Measurements from ENCODE around the gene BANK1. TPM values are rescaled to one million over a fixed set of nuclear protein-coding genes. Genes with fewer than 3 reads are reported as not detected.

BANK1 gene, protein sequence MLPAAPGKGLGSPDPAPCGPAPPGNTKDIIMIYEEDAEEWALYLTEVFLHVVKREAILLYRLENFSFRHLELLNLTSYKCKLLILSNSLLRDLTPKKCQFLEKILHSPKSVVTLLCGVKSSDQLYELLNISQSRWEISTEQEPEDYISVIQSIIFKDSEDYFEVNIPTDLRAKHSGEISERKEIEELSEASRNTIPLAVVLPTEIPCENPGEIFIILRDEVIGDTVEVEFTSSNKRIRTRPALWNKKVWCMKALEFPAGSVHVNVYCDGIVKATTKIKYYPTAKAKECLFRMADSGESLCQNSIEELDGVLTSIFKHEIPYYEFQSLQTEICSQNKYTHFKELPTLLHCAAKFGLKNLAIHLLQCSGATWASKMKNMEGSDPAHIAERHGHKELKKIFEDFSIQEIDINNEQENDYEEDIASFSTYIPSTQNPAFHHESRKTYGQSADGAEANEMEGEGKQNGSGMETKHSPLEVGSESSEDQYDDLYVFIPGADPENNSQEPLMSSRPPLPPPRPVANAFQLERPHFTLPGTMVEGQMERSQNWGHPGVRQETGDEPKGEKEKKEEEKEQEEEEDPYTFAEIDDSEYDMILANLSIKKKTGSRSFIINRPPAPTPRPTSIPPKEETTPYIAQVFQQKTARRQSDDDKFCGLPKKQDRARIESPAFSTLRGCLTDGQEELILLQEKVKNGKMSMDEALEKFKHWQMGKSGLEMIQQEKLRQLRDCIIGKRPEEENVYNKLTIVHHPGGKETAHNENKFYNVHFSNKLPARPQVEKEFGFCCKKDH
- 1.3 TPM in 1 of 2 replicates, not detected in the other for total RNA-seq (2014; rRNA removed; shearing (Covaris generic))

DNA sequence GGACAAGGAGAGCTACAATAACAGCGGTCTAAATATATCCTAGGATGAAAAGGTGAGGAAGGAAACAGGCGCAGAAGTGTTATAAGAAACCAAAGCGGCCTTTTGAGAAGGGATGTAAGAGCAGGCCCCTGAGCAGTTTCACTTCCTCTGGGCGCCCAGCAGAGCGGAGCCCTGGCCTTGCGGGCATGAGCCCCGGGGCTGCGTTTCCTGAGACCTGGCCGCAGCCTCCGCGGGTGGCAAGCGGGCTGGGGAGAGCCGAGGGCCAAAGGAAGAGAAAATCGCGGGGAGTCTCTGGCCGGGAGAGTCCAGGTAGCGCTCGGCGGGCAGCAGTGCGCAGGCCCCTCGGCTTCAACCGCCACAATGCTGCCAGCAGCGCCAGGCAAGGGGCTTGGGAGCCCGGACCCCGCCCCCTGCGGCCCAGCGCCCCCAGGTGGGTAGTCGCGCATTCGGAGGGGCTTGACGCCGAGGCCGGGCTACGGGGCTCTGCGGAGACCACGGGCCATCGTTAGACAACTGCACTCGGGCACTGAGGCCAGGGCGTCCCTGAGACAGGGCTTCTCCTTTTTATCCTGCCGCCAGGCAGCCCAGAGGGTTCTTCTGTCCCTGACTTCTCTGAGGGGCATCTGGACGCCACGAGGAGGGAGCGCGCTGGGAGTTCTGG, at the start of gene BANK1:
BANK1 (plus strand) TSS at position 210 of the 661 bp plus-strand sequence; CDS start at position 361, 151 bp downstream.
- Histone ChIP-seq H3K27me3 (ENCODE audit: control insufficient read depth, insufficient read depth, low read length) (no peaks in the 10 kb centered on the region), H3K4me3 (ENCODE audit: insufficient read depth, low read depth, low read length) (peak within 1 kb of the TSS; percentile 47), H3K36me3 (replicated peaks; ENCODE audit: control insufficient read depth, insufficient read depth, low read length) (no peaks in the 10 kb centered on the region)
- peak; percentile 88 for DNase-seq

DNA sequence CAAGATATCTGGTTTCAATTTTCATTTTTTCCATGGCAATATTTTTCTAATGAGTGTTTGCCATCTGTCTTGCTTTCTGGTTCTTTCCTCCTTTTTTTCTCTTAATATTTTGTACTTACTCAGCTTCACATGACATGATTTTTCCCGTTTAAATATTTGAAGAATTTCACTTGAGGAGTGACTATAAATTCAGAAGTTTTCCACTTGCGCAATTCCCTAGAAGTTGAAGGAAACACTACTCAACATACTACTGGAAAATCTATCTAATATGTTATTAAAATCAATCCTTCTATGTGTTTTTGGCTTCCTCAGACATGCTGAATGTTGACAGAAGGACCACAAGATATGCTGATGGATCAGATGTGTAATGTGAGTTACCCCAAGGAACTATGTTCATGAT, 36.8 kb upstream of the BANK1 start:
- no peaks in the 10 kb centered on the region for H3K27me3 ChIP-seq (ENCODE audit: control insufficient read depth, insufficient read depth, low read length)
- no peaks in the 10 kb centered on the region for H3K36me3 ChIP-seq (replicated peaks; ENCODE audit: control insufficient read depth, insufficient read depth, low read length)
- no peak for DNase-seq
- H3K4me3 ChIP-seq (ENCODE audit: insufficient read depth, low read depth, low read length), result no peak overlapping the region

DNA sequence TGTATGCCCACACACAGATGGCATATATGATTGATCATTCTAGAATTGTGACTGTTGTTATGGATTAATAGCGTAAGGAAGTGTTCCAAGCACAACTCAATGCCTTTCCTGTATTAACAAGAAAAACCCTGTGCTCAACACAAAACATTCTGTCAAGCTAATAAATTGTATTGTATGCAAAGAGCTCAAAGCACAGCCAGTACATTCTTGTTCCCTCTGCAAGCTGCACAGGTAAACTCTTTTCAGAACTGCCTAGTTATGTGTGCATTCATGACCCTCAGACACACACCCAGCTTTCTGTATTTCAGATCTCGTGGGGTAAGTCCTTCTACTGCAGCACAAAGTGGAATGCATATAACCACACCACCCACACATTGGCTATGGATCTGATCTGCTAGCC, 34.3 kb upstream of the BANK1 start:
- Histone ChIP-seq H3K36me3 (replicated peaks; ENCODE audit: control insufficient read depth, insufficient read depth, low read length) (no peaks in the 10 kb centered on the region), H3K27me3 (ENCODE audit: control insufficient read depth, insufficient read depth, low read length) (no peaks in the 10 kb centered on the region), H3K4me3 (ENCODE audit: insufficient read depth, low read depth, low read length) (no peak overlapping the region)
- no peak for DNase-seq

DNA sequence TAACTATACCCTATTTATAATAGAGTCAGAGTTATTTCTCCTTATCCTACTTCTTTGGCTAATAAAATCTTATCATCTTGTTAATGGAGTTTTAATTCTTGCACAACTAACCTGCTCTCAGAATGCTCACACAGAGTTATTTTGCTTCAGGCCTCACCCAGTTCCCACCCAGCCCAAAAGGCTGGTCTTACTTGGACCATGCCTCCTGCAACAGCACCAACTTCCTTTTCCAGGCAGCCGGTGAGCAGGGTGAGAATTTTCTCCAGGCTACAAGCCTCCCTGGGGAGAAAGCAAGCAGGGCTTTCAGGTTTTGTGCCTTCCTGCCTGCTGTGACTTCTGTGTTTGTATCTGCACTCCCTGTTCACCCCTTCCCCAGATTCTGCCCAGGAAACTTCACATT, 29.1 kb upstream of the BANK1 start:
- Histone ChIP-seq H3K36me3 (replicated peaks; ENCODE audit: control insufficient read depth, insufficient read depth, low read length) (no peaks in the 10 kb centered on the region), H3K4me3 (ENCODE audit: insufficient read depth, low read depth, low read length) (no peak overlapping the region), H3K27me3 (ENCODE audit: control insufficient read depth, insufficient read depth, low read length) (no peaks in the 10 kb centered on the region)
- DNase-seq, result no peak

DNA sequence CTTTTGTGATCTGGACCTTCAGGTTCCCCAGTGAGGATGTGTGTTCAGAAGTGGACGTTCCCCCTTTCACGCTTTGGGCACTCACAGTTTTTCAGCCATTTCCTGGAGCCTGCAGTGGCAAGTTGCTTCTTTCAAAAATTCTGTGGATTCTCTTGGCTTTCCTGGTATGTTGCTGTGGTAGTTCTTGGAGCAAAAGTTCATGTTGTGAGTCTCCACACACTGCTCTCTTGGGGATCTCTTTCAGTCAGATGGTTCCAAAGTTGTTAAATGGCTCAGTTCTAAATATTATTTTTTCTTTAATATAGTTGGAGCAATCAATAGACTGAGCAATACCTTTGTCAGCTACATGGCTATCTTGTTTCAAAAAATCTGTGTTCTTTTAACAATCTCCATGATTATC, 28.5 kb upstream of the BANK1 start:
- Histone ChIP-seq H3K4me3 (ENCODE audit: insufficient read depth, low read depth, low read length) (no peak overlapping the region), H3K36me3 (replicated peaks; ENCODE audit: control insufficient read depth, insufficient read depth, low read length) (no peaks in the 10 kb centered on the region), H3K27me3 (ENCODE audit: control insufficient read depth, insufficient read depth, low read length) (no peaks in the 10 kb centered on the region)
- no peak for DNase-seq

DNA sequence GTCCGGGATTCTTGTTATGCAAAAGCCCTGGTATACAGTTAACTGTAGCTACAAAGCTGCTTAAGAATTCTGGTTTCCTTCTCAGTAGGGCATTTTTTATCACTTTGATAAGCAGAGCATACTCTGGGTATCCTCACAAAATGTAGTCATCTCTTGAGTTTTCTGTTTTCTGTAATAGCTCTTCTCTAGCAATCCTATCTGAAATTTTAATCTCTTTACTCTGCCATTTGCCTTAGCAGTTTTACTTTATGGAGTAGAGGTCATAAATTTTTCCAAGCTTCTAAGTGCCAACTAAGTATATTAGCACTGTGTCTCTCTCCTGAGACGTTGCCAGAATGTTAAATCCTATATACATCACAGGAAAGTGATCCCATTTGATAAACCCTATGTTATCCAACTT, 28.0 kb upstream of the BANK1 start:
- no peak for DNase-seq
- Histone ChIP-seq H3K27me3 (ENCODE audit: control insufficient read depth, insufficient read depth, low read length) (no peaks in the 10 kb centered on the region), H3K4me3 (ENCODE audit: insufficient read depth, low read depth, low read length) (no peak overlapping the region), H3K36me3 (replicated peaks; ENCODE audit: control insufficient read depth, insufficient read depth, low read length) (no peaks in the 10 kb centered on the region)

DNA sequence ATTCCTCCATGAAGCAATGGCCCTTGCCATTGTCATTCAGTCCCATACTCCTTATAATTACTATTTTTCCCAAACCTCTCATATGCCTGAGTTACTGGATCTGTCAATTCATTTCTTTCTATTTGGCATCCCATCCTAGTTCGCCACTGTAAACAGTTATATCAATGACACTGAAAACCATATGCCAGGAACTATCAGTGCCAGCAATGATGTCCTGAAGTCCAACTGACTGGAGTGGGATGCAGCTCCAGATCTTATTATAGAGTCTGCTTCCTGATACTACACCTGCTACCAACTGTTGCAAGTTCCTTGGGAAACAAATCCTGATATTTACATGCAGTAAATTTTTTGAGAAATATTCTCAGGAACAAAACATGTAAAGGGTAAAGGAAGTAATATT, 27.0 kb upstream of the BANK1 start:
- no peak for DNase-seq
- Histone ChIP-seq H3K36me3 (replicated peaks; ENCODE audit: control insufficient read depth, insufficient read depth, low read length) (no peaks in the 10 kb centered on the region), H3K27me3 (ENCODE audit: control insufficient read depth, insufficient read depth, low read length) (no peaks in the 10 kb centered on the region), H3K4me3 (ENCODE audit: insufficient read depth, low read depth, low read length) (no peak overlapping the region)

DNA sequence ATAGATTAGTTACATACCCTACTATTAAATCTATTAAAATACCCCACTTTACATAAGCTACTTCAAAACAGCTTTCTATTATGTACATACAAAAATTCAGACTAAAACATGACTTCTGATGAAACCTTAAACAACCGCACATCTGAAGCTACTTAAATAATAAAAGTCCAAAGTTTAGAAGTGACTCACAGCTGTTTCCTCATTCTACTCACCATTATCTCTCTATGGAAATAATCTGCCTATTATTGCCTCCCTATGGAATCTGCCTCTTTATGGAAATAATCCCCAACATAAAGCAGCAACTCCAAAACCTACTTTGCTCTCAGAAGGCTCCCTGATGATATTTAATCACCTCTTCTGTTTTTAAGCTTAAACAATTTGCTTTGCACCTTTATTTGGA, 15.7 kb upstream of the BANK1 start:
- no peaks in the 10 kb centered on the region for H3K27me3 ChIP-seq (ENCODE audit: control insufficient read depth, insufficient read depth, low read length)
- no peak for DNase-seq
- no peaks in the 10 kb centered on the region for H3K36me3 ChIP-seq (replicated peaks; ENCODE audit: control insufficient read depth, insufficient read depth, low read length)
- no peak overlapping the region for H3K4me3 ChIP-seq (ENCODE audit: insufficient read depth, low read depth, low read length)

DNA sequence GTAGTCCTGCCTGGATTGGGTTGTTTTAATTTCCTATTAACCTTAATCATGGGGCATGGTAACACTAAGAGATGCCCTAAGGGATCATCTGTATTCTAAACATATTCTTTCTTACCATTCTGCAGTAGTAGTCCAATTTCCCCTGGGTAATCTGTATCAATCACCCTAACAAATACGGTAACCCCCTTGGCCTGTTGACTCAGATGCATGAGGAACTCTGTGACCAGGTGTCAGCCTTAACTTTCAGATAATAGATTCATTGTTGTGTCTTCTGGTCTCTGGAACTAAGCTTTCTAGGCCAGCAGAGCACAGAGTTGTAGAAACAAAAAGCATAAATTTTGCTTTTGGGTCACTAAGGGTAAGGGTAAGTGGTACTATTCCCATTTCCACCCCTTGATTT, 13.1 kb upstream of the BANK1 start:
- Histone ChIP-seq H3K36me3 (replicated peaks; ENCODE audit: control insufficient read depth, insufficient read depth, low read length) (no peaks in the 10 kb centered on the region), H3K4me3 (ENCODE audit: insufficient read depth, low read depth, low read length) (no peak overlapping the region), H3K27me3 (ENCODE audit: control insufficient read depth, insufficient read depth, low read length) (no peaks in the 10 kb centered on the region)
- DNase-seq, result no peak

DNA sequence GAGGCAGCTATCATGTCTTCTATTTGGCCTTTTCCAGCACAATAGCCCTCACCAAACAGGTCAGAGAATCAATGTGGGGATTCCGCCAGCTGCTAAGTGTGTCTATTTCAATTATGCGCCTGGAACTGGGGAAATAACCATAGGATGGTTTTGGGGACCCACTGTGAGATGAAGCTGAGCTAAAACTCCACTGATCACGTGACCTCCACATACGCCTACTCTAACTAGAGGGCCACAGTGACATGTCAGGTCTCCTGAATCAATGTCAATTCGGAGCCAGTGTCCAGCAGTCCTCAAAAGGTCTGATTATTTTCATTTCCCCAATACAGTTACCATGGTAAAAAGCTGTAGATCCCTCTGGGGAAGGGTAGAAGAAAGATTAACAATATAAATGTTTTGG, 10.2 kb upstream of the BANK1 start:
- Histone ChIP-seq H3K36me3 (replicated peaks; ENCODE audit: control insufficient read depth, insufficient read depth, low read length) (no peaks in the 10 kb centered on the region), H3K4me3 (ENCODE audit: insufficient read depth, low read depth, low read length) (no peak overlapping the region), H3K27me3 (ENCODE audit: control insufficient read depth, insufficient read depth, low read length) (no peaks in the 10 kb centered on the region)
- DNase-seq, result no peak

DNA sequence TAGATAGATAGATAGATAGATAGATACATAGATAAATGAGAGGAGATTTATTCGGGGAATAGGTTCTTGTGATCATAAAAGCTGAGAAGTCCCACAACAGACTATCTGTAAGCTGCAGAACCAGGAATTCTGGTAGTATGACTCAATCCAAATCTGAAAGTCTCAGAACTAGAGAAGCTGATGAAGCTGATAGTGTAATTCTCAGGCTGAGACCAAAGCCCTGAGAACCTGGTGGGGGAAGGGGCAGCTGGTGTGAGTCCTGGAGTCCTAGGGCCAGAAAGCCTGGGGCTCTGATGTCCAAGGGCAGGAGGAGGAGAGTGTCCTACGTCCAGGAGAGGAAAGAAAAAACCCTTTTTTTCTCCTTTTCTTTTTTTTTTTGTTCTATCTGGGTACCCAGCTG, 8.0 kb upstream of the BANK1 start:
- no peak for DNase-seq
- H3K27me3 ChIP-seq (ENCODE audit: control insufficient read depth, insufficient read depth, low read length), result no peaks in the 10 kb centered on the region
- H3K4me3 ChIP-seq (ENCODE audit: insufficient read depth, low read depth, low read length), result no peak overlapping the region
- no peaks in the 10 kb centered on the region for H3K36me3 ChIP-seq (replicated peaks; ENCODE audit: control insufficient read depth, insufficient read depth, low read length)

DNA sequence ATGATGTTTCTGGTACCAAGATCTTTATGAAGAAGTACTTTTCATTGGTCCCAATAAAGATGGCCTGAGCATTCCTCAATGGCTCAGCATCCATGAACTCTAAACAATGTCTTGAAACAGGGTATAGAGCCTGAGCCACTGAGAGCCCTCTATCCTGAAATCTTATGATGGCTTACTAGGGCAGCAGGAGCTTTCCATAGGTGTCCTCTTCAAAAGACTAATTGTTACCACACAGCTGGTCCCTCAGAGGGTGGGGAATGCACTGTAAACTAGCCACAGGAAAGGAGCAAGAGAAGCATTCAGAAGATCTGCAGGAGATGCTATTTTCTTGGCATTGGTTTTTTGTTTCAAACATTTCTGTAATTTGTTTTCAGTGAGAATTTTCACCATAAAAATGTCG, 5.6 kb upstream of the BANK1 start:
- Histone ChIP-seq H3K36me3 (replicated peaks; ENCODE audit: control insufficient read depth, insufficient read depth, low read length) (no peaks in the 10 kb centered on the region), H3K4me3 (ENCODE audit: insufficient read depth, low read depth, low read length) (no peak overlapping the region), H3K27me3 (ENCODE audit: control insufficient read depth, insufficient read depth, low read length) (no peaks in the 10 kb centered on the region)
- peak; percentile 16 for DNase-seq

DNA sequence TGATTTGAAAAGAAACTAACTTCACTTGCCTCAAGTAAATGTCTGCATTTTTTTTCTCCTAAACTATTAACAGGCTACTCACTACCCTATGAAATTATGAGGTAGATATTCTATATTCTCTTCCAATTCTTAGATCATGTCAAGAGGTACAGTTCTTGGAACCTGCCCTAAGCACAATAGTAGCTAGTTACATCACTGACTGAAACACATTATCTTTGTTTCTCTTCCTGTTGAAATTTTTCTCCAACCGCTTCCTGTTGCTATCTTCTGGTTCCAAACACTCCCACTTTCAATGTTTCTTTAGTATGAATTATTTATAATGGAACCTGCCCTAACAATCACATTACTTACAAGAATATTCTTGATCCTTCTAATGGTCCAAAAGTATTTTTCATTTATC, 5.0 kb upstream of the BANK1 start:
- no peak for DNase-seq
- H3K27me3 ChIP-seq (ENCODE audit: control insufficient read depth, insufficient read depth, low read length), result no peaks in the 10 kb centered on the region
- no peak overlapping the region for H3K4me3 ChIP-seq (ENCODE audit: insufficient read depth, low read depth, low read length)
- no peaks in the 10 kb centered on the region for H3K36me3 ChIP-seq (replicated peaks; ENCODE audit: control insufficient read depth, insufficient read depth, low read length)

DNA sequence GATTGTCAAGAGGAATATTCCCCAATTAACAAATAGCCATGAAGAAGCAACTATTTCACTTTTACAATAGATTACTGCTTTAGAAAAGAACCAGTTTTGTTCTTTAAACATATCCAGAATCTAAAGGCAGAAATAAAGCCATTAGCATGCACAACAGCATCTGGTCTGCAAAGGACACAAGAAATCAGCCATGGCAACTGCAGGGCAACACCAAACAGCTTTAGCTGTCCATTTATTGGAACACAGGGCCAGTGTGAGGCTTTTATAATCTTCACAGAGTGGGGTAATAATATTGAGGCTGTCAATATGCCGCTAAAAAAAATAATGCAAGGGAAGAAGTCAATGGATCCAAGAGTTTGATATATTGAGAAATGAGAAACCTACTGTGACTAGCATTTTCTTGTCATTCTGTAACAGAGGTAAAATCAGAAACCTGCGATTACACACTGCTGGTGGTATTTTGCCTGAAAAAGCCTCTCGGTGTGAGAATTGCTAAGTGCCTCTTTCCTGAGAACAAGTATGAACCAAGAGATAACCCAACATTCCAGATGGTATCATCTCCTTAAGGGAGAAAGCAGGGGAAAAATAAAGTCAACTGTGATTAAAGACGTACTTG, 2.7 kb upstream of the BANK1 start:
- Histone ChIP-seq H3K36me3 (replicated peaks; ENCODE audit: control insufficient read depth, insufficient read depth, low read length) (no peaks in the 10 kb centered on the region), H3K27me3 (ENCODE audit: control insufficient read depth, insufficient read depth, low read length) (no peaks in the 10 kb centered on the region), H3K4me3 (ENCODE audit: insufficient read depth, low read depth, low read length) (no peak overlapping the region)
- DNase-seq, result no peak
